Measurements from ENCODE around the gene PLXND1. TPM values are rescaled to one million over a fixed set of nuclear protein-coding genes. Genes with fewer than 3 reads are reported as not detected.

PLXND1 gene
- total and polyA plus RNA-seq, 8 donors, result 175 to 263 (median 214) TPM

- Histone ChIP-seq H3K36me3 (no peaks in the 10 kb centered on the region), H3K4me1 (peaks cover 29 to 84% of the 10 kb centered on the region in 2 donors), H3K27ac (peak overlapping the region; percentile 24 to 78), H3K27me3 (no peaks in the 10 kb centered on the region), H3K9me3 (no peaks in the 10 kb centered on the region), H3K4me3 (no peak overlapping the region)
- no peak for TF ChIP-seq CTCF (IDR thresholded peaks at IDR 0.05)
- DNase-seq (peak in 2 of 4 donors; percentile 47 to 54), ATAC-seq (no peak)
- intact Hi-C loops (cut with DNase I), result no loop called here
Observed at GRCh38 chr3:129618186-129618820, 11.8 kb upstream of the PLXND1 start.

- ATAC-seq (no peak), DNase-seq (peak in 2 of 4 donors; percentile 32 to 41)
- no peaks in the 10 kb centered on the region for H3K36me3 ChIP-seq
- H3K9me3 ChIP-seq, result no peaks in the 10 kb centered on the region
- H3K27me3 ChIP-seq, result no peaks in the 10 kb centered on the region
- no peak overlapping the region for H3K4me3 ChIP-seq
- peaks cover 22 to 82% of the 10 kb centered on the region in 2 donors for H3K4me1 ChIP-seq
- peak overlapping the region; percentile 72 to 78 for H3K27ac ChIP-seq
- intact Hi-C loops (cut with DNase I), result no loop called here
- no peak for TF ChIP-seq CTCF (IDR thresholded peaks at IDR 0.05)
Observed at GRCh38 chr3:129617381-129618185, 11.1 kb upstream of the PLXND1 start.

DNA sequence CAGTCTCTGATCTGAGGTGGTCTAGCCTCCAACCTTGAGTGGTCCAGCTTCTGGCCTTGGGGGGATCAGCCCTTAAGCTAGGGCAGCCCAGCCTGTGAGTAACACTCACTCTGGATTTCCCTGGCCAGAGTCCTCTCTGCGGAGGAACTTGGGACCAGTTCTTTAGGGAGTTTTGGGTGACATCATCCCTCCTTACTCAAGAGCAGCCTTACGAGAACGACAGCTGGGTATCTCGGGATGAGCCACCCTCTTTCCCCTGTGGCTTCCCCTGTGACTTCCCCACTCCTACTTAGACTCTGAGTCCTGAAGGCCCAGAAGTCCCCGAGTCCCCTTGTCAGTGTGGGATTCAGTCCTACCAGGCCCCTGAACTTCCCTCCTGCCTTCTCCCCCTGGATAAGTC, 10.2 kb upstream of the PLXND1 start:
- ATAC-seq (peak; percentile 45), DNase-seq (peak in 2 of 4 donors; percentile 26 to 73)
- no peaks in the 10 kb centered on the region for H3K36me3 ChIP-seq
- no peaks in the 10 kb centered on the region for H3K27me3 ChIP-seq
- no peak overlapping the region for H3K4me3 ChIP-seq
- TF ChIP-seq CTCF (IDR thresholded peaks at IDR 0.05), result no peak
- peaks cover 23 to 82% of the 10 kb centered on the region in 2 donors for H3K4me1 ChIP-seq
- intact Hi-C loops (cut with DNase I), result no loop called here
- peak overlapping the region; percentile 72 to 78 for H3K27ac ChIP-seq
- no peaks in the 10 kb centered on the region for H3K9me3 ChIP-seq

GRCh38 chr3:129616291-129616690, 9.8 kb upstream of the PLXND1 start:
- Histone ChIP-seq H3K27me3 (no peaks in the 10 kb centered on the region), H3K4me3 (no peak overlapping the region), H3K4me1 (peaks cover 28 to 81% of the 10 kb centered on the region in 2 donors), H3K27ac (peak overlapping the region; percentile 72 to 78), H3K36me3 (no peaks in the 10 kb centered on the region), H3K9me3 (no peaks in the 10 kb centered on the region)
- intact Hi-C loops (cut with DNase I), result no loop called here
- ATAC-seq, result no peak
- TF ChIP-seq CTCF (IDR thresholded peaks at IDR 0.05), result no peak
- DNase-seq, result peak in 2 of 4 donors; percentile 34 to 60

GRCh38 chr3:129615751-129616281, 9.3 kb upstream of the PLXND1 start:
- Histone ChIP-seq H3K36me3 (no peaks in the 10 kb centered on the region), H3K27me3 (no peaks in the 10 kb centered on the region), H3K4me1 (peaks cover 29 to 79% of the 10 kb centered on the region in 2 donors), H3K4me3 (no peak overlapping the region), H3K27ac (peak overlapping the region; percentile 72 to 78), H3K9me3 (no peaks in the 10 kb centered on the region)
- intact Hi-C loops (cut with DNase I), result no loop called here
- peak; percentile 60 for ATAC-seq
- no peak for TF ChIP-seq CTCF (IDR thresholded peaks at IDR 0.05)
- peak in 2 of 4 donors; percentile 62 to 81 for DNase-seq
